Measurements from ENCODE around the gene SCUBE1.

DNA sequence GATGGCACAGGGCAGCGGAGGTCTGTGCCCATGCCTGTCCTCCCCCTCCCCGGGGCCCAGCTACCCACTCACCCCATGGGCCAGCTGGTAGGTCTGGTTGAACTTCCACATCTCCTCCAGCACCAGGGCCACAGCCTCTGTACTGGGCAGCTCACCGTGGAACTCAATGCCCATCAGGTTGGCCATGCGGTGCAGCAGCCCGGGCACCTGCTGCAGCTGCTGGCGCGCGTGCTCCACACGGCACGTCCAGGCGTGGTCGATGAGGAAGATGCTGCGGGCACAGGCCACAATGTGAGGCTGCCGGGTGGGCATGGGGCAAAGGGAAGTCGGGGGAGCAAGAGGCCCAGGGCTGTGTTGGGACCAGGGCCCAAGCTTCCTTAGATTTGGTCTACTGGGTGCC is 162.5 kb downstream of the SCUBE1 start:
- TF ChIP-seq EP300 (IDR thresholded peaks at IDR 0.05): no peak
- TF ChIP-seq, protein P1, sequence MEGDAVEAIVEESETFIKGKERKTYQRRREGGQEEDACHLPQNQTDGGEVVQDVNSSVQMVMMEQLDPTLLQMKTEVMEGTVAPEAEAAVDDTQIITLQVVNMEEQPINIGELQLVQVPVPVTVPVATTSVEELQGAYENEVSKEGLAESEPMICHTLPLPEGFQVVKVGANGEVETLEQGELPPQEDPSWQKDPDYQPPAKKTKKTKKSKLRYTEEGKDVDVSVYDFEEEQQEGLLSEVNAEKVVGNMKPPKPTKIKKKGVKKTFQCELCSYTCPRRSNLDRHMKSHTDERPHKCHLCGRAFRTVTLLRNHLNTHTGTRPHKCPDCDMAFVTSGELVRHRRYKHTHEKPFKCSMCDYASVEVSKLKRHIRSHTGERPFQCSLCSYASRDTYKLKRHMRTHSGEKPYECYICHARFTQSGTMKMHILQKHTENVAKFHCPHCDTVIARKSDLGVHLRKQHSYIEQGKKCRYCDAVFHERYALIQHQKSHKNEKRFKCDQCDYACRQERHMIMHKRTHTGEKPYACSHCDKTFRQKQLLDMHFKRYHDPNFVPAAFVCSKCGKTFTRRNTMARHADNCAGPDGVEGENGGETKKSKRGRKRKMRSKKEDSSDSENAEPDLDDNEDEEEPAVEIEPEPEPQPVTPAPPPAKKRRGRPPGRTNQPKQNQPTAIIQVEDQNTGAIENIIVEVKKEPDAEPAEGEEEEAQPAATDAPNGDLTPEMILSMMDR (IDR thresholded peaks at IDR 0.05): no peak
- no peak for TF ChIP-seq POLR2A (IDR thresholded peaks at IDR 0.05)
